Left ventricle myocardium inferior (tissue), 1 donor: ENCODE measurements around the gene NCAPG2. TPM values are rescaled to one million over a fixed set of nuclear protein-coding genes. Genes with fewer than 3 reads are reported as not detected.
A peak's percentile ranks its signal among the peaks of the same experiment; 100 is the strongest.

ENCODE experiments used
- DNase-seq: peaks from one replicate; pipeline ENCODE4 v3.0.0-alpha.2; 2020
- H3K27ac ChIP-seq: fragments of 200-600 bp; replicated peaks from 2 replicates; pipeline ENCODE4 v1.8.0; 2021
- H3K27me3 ChIP-seq: fragments of 200-600 bp; 2 replicates; pipeline ENCODE4 v1.8.0; 2021; ENCODE audit warnings: low read depth
- H3K36me3 ChIP-seq: fragments of 200-600 bp; 2 replicates; pipeline ENCODE4 v1.8.0; 2021
- H3K4me1 ChIP-seq: fragments of 200-600 bp; 2 replicates; pipeline ENCODE4 v1.8.0; 2021
- H3K4me3 ChIP-seq: fragments of 200-600 bp; 2 replicates; pipeline ENCODE4 v1.8.0; 2021; ENCODE audit warnings: mild to moderate bottlenecking, moderate library complexity
- H3K9me3 ChIP-seq: fragments of 200-600 bp; replicated peaks from 2 replicates; pipeline ENCODE4 v1.8.0; 2021
- intact Hi-C: fragments of 100-400 bp; cut with micrococcal nuclease; formaldehyde crosslinking; loops from one replicate; pipeline ENCODE4 v1.11.0; 2022
- total RNA-seq: library from RNA; stranded (reverse); fragmentation: NEBNext Ultra II Directional; extraction: Animal tissue kit (Norgen Biotek cat#: 25700); gene quantifications from one replicate; pipeline ENCODE4 v1.2.1, GENCODE V29; 2021
- TF ChIP-seq, protein P1 (sequence below): fragments of 200-600 bp; IDR thresholded peaks from 2 replicates; pipeline ENCODE4 v1.8.0; 2021; ENCODE audit warnings: antibody characterized with exemption, mild to moderate bottlenecking, borderline replicate concordance
- donor health status: DM: no; HTN: yes; CAD: no; lungs with severe emphysema.

Gene NCAPG2
- total RNA-seq, 1 donor from 2014 or later = 3.7 TPM

DNA sequence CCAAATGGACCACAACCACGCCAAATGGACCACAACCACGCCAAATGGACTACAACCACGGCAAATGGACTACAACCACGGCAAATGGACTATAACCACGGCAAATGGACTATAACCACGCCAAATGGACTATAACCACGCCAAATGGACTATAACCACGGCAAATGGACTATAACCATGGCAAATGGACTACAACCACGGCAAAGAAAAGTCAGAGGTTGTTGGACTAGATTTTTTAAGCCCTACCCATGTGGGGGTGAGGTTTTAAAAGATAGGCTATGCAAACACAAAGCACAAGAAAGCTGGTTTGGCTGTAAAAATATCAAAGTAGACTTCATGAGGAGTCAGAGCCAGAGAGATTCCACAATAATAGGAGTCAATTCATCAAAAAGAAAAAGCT, 55.8 kb downstream of the NCAPG2 start:
- H3K27ac ChIP-seq = no peak overlapping the region
- H3K27me3 ChIP-seq = no peaks in the 10 kb centered on the region
- no peaks in the 10 kb centered on the region for H3K4me1 ChIP-seq
- intact Hi-C loops = no loop called here
- no peaks in the 10 kb centered on the region for H3K9me3 ChIP-seq
- TF ChIP-seq, protein P1, sequence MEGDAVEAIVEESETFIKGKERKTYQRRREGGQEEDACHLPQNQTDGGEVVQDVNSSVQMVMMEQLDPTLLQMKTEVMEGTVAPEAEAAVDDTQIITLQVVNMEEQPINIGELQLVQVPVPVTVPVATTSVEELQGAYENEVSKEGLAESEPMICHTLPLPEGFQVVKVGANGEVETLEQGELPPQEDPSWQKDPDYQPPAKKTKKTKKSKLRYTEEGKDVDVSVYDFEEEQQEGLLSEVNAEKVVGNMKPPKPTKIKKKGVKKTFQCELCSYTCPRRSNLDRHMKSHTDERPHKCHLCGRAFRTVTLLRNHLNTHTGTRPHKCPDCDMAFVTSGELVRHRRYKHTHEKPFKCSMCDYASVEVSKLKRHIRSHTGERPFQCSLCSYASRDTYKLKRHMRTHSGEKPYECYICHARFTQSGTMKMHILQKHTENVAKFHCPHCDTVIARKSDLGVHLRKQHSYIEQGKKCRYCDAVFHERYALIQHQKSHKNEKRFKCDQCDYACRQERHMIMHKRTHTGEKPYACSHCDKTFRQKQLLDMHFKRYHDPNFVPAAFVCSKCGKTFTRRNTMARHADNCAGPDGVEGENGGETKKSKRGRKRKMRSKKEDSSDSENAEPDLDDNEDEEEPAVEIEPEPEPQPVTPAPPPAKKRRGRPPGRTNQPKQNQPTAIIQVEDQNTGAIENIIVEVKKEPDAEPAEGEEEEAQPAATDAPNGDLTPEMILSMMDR = no peak
- no peak overlapping the region for H3K4me3 ChIP-seq
- no peak for DNase-seq
- H3K36me3 ChIP-seq = peaks cover 43% of the 10 kb centered on the region

DNA sequence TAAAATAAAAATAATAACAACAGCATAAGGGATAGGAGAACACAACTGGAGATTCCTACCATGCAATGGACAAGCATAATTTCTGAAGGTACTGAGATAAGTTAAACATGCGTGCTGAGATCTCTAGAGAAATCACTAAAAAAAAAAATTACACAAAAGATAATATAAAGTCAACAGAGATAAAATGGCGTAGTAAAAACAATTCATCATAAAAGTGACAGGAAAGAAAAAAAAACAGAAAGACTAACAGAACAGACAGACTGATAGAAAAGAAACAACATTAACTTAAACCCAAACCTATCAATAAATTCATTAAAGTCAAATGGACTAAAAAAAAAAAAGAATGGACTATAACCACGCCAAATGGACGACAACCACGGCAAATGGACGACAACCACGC, 56.4 kb downstream of the NCAPG2 start:
- H3K36me3 ChIP-seq = peaks cover 48% of the 10 kb centered on the region
- no peaks in the 10 kb centered on the region for H3K9me3 ChIP-seq
- H3K27me3 ChIP-seq = no peaks in the 10 kb centered on the region
- DNase-seq = no peak
- TF ChIP-seq, protein P1 = no peak
- H3K4me1 ChIP-seq = no peaks in the 10 kb centered on the region
- no peak overlapping the region for H3K4me3 ChIP-seq
- intact Hi-C loops = no loop called here
- H3K27ac ChIP-seq = no peak overlapping the region

DNA sequence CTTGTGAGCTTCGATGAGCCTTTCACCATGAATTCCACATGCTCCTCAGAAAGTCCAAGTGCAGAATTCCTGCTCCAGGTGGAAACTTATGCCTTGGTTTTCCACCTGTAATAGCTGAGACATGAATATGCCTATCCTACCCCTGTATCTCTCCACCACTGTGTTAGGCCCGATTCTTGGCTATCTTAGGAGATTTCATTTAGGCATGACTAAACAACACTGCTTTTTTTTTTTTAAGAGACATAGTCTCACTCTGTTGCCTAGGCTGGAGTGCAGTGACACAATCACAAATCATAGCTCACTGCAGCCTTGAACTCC, 57.2 kb downstream of the NCAPG2 start:
- Histone ChIP-seq H3K9me3 (no peaks in the 10 kb centered on the region), H3K4me3 (no peak overlapping the region), H3K4me1 (no peaks in the 10 kb centered on the region), H3K27me3 (no peaks in the 10 kb centered on the region), H3K36me3 (peaks cover 48% of the 10 kb centered on the region), H3K27ac (no peak overlapping the region)
- intact Hi-C loops = no loop called here
- DNase-seq = no peak
- TF ChIP-seq, protein P1 = no peak

DNA sequence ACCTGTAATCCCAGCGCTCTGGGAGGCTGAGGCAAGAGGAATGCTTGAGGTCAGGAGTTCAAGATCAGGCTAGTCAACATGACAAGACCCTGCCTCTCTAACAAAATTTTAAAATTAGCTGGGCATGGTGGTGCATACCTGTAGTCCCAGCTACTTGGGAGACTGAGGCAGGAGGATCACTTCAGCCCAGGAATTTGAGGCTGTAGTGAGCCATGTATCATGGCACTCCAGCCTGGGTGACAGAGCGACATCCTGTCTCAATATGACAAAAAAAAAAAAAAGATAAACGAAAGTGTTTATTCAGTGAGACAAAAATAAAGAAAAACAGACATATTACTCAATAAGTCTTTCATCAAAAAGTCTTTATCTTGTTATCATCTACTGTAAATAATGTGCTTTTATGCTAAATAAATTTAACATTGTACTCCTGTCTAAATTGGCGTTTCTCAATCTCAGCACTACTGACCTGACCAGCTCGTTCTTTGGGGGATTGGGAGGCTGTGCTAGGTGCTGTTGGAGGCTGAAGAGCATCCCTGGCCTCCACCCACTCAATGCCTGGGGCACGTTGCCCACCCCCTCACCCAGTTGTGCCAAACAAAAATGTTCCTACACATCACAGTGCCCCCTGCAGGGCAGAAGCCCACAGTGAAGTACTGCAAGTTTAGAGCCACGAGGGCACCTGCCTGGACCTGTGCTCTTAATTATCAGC, 57.7 kb downstream of the NCAPG2 start:
- no peak overlapping the region for H3K27ac ChIP-seq
- no peaks in the 10 kb centered on the region for H3K4me1 ChIP-seq
- TF ChIP-seq, protein P1 = peak; percentile 41
- H3K9me3 ChIP-seq = no peaks in the 10 kb centered on the region
- intact Hi-C loops = no loop called here
- DNase-seq = no peak
- H3K27me3 ChIP-seq = no peaks in the 10 kb centered on the region
- no peak overlapping the region for H3K4me3 ChIP-seq
- H3K36me3 ChIP-seq = peaks cover 44% of the 10 kb centered on the region

DNA sequence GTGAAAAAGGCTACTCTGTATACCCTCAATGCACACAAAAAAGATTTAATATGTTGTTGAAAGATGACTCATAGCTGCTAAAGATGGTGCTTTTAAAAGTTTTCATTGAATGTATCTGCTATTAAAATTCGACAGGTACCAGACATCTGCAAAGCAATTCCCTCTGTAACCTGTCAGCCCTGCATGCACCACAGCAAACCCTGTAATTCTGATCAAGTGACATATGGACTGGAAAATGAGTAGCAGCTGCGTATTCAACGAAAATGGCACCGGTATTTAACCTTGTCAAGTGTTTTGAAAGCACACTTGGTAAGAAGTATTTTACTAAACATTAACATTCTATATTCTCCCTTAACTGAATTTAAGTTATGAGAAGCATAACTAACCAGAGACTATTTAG, 58.8 kb downstream of the NCAPG2 start:
- no peak overlapping the region for H3K4me3 ChIP-seq

More for the DNA sequence above, 58.8 kb downstream of the NCAPG2 start:
- no peak overlapping the region for H3K27ac ChIP-seq
- H3K27me3 ChIP-seq = no peaks in the 10 kb centered on the region
- H3K4me1 ChIP-seq = no peaks in the 10 kb centered on the region
- intact Hi-C loops = no loop called here
- DNase-seq = no peak
- peaks cover 41% of the 10 kb centered on the region for H3K36me3 ChIP-seq
- TF ChIP-seq, protein P1 = no peak
- no peaks in the 10 kb centered on the region for H3K9me3 ChIP-seq
